Measurements from ENCODE around the gene EPO.

DNA sequence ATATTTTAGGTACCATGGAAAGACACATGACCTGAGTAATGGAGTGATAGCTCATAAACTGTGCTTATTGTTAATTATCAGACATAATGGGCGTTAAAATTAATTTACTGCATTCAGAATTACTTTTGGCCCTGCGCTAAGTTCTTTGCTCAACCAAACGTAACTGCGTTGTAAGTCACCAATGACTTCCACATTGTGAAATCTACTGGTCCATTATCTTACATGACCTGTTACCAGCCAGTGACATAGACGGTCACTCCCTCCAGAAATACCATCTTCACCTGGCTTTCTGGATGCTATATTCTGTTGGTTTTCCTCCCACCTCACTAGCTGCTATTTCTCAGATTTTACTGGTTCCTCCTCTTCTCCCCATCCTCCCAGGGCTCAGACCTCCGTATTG, 21.2 kb upstream of the EPO start:
- no peak for TF ChIP-seq SUZ12 (IDR thresholded peaks at IDR 0.05)
- no peak for TF ChIP-seq FOXA1 (IDR thresholded peaks at IDR 0.05)
- no peak for TF ChIP-seq ARNT (IDR thresholded peaks at IDR 0.05)
- TF ChIP-seq TARDBP (IDR thresholded peaks at IDR 0.05) = no peak
- no peak for TF ChIP-seq PKNOX1 (IDR thresholded peaks at IDR 0.05)
- TF ChIP-seq ELF4 (IDR thresholded peaks at IDR 0.05) = no peak

Measured in HEK293T (cell line).